AG04449 (cell line): Measurements from ENCODE around the gene KLHL29.

ENCODE experiments used
- CTCF ChIA-PET: fragments of 350-600 bp; formaldehyde crosslinking; extraction: SDS; loops from one replicate; lab custom pipeline; 2021; ENCODE audit warnings: antibody characterized with exemption; lab: Yijun Ruan, JAX
- POLR2A ChIA-PET: fragments of 400-600, 350-600 bp; formaldehyde crosslinking; extraction: SDS; loops from one replicate; lab custom pipeline; 2020; ENCODE audit warnings: antibody characterized with exemption, inconsistent platforms; lab: Yijun Ruan, JAX
- DNase-seq: peaks from one replicate; pipeline ENCODE4 v3.0.0-alpha.2; 2010; ENCODE audit warnings: low read depth, low spot score
- H3K4me3 ChIP-seq: 2 replicates; pipeline ENCODE4 v1.5.1; 2011; ENCODE audit warnings: low read depth, mild to moderate bottlenecking, control low read depth, low read length
- TF ChIP-seq, protein P1 (sequence below): IDR thresholded peaks from one replicate; pipeline ENCODE4 v1.5.1; 2011; ENCODE audit warnings: mild to moderate bottlenecking, moderate library complexity, low read length, control low read depth, inconsistent platforms; ENCODE audit not compliant: insufficient read depth; ENCODE audit errors: missing control alignments

KLHL29 gene

GRCh38 chr2:23425338-23425871 is 40.4 kb downstream of the KLHL29 start:
- no peak overlapping the region for H3K4me3 ChIP-seq
- CTCF ChIA-PET, result interaction anchor here (1.9 kb wide), 1 partner anchor 11 kb away, joined by 6 read pairs; no protein-coding TSS in a partner anchor
- TF ChIP-seq, protein P1, sequence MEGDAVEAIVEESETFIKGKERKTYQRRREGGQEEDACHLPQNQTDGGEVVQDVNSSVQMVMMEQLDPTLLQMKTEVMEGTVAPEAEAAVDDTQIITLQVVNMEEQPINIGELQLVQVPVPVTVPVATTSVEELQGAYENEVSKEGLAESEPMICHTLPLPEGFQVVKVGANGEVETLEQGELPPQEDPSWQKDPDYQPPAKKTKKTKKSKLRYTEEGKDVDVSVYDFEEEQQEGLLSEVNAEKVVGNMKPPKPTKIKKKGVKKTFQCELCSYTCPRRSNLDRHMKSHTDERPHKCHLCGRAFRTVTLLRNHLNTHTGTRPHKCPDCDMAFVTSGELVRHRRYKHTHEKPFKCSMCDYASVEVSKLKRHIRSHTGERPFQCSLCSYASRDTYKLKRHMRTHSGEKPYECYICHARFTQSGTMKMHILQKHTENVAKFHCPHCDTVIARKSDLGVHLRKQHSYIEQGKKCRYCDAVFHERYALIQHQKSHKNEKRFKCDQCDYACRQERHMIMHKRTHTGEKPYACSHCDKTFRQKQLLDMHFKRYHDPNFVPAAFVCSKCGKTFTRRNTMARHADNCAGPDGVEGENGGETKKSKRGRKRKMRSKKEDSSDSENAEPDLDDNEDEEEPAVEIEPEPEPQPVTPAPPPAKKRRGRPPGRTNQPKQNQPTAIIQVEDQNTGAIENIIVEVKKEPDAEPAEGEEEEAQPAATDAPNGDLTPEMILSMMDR, result no peak
- POLR2A ChIA-PET, result no interaction called here
- DNase-seq, result no peak

DNA sequence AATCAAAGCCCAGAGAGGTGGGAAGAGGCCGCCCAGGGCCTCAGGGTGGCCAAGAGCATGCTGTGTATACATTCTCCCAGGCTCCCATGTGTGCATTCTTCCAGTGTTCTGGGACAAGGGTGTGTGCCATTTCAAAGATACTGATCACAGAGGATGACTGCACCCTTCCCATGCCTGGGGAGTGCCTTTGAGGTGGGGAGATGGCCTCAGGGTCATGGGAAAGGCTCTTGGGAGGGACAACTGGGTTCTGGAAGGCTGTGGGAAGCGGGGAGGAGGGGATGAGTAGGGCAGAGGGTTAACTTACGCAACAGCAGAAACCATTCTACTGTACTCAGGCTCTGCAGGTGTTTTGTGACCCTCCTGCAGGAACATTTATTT is 40.9 kb downstream of the KLHL29 start:
- no peak overlapping the region for H3K4me3 ChIP-seq
- ChIA-PET CTCF (interaction anchor here (1.9 kb wide), 1 partner anchor 12 kb away, joined by 6 read pairs; no protein-coding TSS in a partner anchor), POLR2A (no interaction called here)
- no peak for DNase-seq
- TF ChIP-seq, protein P1, result no peak

DNA sequence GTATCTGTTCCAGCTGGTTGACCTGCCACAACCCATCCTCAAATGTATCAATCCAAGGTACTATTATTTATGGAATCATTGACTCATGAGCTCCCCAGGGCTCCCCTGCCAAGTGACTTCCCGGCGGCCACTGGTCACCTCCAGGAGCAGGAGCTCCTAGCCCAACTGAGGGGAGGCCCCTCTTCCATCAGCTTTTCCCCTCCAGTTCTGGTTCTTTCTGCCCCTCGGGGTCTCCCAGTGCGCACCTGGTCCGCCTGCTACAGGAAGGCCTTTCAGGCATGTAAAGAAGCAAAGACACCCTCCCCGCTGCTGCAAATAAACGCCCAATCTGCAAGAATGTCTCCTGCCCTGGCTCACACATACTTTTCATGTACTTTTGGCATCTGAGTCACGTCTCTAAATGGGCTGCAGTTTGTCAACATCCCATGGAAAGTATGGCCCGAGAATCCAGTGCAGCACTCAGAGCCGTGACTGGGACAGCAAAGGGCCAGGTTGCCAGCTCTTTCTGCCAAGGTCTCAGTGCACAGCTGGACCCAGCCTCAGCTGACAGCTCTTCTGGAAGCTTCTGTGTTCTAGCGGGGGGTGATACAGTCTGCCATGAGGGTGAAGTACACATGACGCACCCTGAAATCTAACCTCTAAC is 41.4 kb downstream of the KLHL29 start:
- H3K4me3 ChIP-seq, result no peak overlapping the region
- ChIA-PET POLR2A (no interaction called here), CTCF (interaction anchor here (0.6 to 1.9 kb wide), 2 partner anchors 12 to 324 kb away, joined by 3 to 6 read pairs; no protein-coding TSS in a partner anchor)
- TF ChIP-seq, protein P1, result no peak
- no peak for DNase-seq

GRCh38 chr2:23427350-23427749 is 42.4 kb downstream of the KLHL29 start:
- H3K4me3 ChIP-seq, result no peak overlapping the region
- no peak for DNase-seq
- CTCF ChIA-PET, result interaction anchor here (0.9 kb wide), 1 partner anchor 8 kb away, joined by 3 read pairs; no protein-coding TSS in a partner anchor
- POLR2A ChIA-PET, result no interaction called here
- TF ChIP-seq, protein P1, result no peak

DNA sequence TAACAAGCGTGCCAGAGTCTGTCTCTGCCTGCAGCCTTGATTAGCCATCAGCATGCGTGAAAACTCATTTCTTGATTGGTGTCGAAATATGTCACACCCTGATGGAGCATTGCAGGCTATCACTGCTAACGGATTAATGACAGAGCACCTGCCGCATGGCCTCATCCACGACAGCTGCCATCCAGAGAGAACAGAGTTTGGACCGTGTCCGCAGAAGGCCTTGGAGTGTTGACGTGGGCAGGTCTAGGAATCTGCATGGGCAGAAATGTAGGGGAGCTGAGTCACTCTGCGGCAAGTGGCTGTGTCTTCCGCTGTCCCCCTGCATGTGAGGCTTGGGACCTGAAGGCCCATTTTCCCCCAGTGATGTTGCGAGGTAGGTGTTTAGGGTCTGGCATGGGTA is 43.0 kb downstream of the KLHL29 start:
- ChIA-PET POLR2A (no interaction called here), CTCF (interaction anchor here (1.0 to 1.1 kb wide), 2 partner anchors 12 to 13 kb away, joined by 3 read pairs; no protein-coding TSS in a partner anchor)
- TF ChIP-seq, protein P1, result no peak
- H3K4me3 ChIP-seq, result no peak overlapping the region
- DNase-seq, result no peak

GRCh38 chr2:23429036-23429435 is 44.1 kb downstream of the KLHL29 start:
- CTCF ChIA-PET, result interaction anchor here (1.1 to 1.4 kb wide), 2 partner anchors 14 to 15 kb away, joined by 3 to 6 read pairs; no protein-coding TSS in a partner anchor
- DNase-seq, result no peak
- H3K4me3 ChIP-seq, result no peak overlapping the region
- POLR2A ChIA-PET, result no interaction called here
- TF ChIP-seq, protein P1, result no peak
